ENCODE results near the gene MED13.
"Not testable (repeated sequence)": the region's sequence is repeated elsewhere in the genome, so short reads cannot be mapped to it uniquely, and the experiment has no call there.

MED13 gene

DNA sequence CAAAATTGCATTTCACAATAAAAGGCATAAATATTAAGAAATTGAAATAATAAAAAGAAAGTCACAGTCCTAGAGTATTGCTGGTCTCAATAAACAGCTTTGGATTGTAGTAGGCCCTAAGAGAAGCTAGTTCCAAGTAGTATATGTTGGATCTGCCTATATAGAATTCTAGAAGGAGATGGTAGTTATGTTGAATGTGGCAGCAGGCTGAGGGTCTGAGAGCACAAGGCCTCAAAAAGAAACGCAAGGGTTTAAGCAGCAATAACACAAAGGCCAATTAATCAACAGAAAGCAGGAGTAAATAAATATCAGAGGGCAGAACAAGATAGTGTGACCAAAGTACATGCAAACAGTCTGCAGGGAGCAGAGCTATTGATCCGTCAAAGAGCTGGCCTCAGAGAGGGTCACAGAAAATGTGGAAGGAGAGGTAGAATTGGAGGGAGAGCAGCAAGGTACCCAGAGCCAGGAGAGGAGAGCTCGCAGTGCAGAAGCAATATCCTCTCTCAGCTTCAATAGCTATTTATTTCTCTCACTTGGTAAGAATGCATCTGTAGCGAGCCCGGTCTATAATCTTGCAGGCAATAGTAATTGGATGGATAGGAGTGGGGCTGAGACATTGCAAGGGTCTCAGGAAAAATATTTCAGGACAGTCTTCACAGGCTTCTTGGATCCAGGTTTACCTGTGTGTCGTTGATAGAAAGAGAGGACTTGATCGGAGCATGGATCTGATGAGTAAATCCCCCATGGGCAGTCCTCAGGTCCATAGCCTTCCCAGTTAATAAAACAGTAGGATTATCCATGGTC, 25.1 kb upstream of the MED13 start:
- DNase-seq: no peak

DNA sequence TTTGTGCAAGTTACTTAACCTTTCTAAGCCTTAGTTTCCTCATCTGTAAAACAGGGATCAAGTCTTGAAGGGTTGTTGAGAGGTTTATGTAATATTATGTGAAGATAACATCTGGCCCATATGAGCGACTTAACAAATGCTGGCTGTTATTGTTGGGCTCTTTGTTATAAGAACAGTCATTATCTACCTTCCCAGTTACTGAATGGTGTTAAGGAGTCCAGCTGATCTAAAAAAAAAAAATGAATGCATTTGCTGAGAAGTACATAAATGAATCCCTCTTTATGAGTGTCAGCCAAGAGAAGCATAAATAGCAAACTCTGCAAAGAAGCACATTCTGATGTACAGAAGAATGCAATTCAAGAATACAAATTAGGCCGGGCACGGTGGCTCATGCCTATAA, 24.3 kb upstream of the MED13 start:
- DNase-seq: no peak

DNA sequence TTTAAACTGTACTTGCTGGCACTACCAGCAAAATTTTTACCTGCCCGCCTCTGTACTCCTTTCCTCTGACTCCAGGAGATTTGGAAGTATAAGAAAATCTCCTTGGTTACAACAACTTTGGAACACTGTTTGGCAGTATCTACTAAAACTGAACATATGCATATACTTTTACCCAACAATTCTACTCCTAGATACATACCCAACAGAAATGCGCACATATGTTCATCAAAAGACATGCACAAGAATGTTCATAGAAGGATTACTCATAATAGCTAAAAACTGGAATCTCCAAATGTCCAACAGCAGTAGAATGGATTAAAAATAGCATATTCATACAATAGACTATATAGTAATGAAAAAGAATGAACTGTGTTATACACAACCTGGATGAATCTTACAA, 21.7 kb upstream of the MED13 start:
- no peak for DNase-seq

DNA sequence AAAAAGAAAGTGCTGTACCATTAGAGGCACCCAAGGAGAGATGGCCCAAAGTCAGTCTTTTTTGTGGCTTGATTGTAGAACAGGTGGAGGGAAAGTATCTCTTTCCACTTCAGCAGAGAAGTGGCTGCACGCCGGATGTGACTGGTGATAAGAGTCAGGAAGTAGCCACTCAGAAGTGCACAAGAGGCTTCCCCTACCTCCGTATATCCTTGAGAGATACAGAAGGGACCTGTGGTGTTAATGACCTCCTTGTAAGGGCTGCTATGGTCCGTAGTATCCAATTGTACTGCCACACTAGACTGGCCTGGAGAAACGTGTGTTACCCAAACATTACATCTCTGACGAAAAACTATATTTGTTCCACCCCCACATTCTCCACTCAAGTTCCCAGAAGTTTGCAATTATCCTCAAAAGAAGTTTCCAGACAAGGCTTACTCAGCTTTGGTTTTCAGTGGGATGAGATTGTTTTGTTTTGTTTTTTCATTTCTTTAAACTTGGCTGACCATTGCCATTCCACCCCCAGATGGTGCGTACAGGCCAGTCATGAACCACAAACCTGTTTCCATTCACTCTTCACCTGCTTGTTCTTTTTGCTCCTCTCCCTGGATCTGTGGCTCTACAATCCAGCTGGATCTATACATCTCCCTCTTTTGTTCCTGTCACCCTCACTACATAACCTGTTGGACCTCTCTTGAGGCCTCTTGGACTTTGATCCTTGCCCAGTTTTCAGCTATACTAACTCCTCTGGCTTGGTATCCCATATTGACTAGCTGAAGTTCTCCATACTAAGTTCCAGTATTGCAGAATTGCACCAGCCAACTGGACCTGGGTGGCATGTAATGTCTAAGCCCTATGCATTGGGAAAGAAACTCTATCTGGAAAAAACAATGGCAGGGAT, 20.7 kb upstream of the MED13 start:
- DNase-seq: no peak

DNA sequence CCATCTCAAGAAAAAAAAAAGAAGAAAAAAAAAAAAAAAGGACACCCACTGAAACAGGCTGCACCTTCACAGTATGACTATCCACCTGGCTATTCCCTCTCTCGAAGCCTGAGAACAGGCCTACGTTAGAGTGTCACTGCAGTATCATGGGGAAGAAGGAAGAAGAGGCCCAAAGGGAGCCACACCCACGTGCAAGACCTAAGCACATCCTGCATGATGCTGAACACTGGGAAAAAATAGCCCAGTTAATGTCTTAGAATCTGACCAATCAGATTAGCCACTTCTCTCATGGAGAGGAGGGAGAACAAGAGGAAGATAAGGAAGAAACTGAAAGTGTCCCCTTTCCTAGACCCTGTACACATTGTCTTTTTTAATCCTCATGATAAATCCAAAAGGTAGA, 19.5 kb upstream of the MED13 start:
- DNase-seq: no peak

DNA sequence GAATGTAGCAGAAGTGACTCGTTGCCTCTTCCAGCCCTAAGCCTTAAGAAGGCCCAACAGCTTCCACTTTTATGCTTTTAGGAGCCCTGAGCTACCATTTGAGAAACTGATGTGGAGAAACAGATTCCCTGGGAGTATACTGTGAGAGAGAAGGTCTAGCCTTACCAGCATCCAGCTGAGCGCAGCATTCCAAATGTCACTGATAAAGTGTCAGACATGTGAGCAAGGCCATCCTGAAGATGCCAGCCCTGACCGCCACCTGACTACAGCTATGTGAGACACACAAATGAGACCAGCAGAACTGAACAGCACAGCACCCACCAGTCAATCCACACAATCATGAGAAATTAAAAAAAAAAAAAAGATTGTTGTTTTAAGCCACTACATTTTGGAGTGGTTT, 18.6 kb upstream of the MED13 start:
- no peak for DNase-seq

DNA sequence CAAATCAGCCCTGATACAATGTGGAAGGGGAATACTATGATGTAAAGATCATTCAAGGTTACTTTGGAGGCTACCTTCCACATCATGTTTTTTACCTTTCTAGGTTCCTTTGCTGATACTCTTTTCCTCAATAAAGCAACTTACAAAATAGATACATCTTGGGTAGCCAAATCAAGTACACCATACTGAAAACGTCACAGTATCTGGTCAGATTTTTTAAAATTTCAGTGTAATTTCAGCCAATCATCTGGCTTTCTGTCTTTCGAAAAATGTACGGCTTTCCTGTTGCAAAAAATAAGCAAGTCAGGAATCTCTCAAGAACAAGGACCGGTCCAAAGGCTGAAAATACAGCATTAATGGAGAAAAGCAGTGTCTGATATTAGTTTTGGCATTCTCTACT, 15.6 kb upstream of the MED13 start:
- no peak for DNase-seq

DNA sequence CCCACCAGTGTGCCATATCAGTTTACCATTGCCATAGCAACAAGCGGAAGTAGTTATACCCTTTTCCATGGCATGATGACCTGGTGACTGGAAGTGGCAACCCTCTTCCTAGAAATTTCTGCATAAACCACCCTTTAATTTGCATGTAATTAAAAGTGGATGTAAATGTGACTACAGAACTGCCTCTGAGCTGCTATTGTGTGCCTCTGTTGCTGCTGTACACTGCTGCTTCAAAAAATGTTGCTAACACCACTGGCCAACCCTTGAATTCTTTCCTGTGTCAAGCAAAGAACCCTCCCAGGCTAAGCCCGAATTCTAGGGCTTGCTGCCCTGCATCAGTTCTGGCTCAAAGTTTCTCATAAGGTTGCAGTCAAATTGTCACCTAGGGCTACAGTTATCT, 12.9 kb upstream of the MED13 start:
- DNase-seq: no peak

DNA sequence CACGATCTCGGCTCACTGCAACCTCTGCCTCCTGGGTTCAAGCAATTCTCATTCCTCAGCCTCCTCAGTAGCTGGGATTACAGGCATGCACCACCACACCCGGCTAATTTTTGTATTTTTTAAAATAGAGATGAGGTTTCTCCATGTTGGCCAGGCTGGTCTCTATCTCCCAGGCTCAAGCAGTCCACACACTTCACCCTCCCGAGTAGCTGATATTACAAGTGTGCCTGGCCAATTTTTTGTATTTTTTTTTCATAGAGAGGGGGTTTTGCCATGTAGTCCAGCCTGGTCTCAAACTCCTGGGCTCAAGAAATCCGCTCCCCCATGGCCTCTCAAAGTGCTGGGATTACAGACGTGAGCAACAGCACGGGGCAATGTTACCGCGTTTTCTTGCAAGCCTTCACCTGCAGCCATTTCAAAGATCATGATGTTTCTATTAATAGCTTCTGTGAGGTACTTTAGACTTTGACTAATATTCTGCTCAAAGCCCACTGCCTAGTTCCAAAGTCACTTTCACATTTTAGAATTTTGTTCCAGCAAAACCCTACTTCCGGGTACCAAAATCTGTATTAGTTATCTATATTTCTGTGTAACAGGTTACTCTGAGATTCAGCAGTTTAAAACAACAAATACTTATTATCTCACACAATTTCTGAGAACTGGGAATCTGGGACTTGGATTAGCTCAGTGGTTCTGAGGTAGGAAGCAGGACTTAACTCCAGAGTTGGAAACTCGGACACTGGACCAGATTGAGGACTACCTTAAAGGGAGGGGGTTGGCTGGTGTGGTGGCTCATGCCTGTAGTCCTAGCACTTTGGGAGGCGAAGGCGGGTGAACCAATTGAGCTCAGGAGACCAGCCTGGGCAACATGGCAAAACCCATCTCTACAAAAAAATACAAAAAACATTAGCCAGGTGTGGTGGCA, 12.0 kb upstream of the MED13 start:
- no peak for DNase-seq

DNA sequence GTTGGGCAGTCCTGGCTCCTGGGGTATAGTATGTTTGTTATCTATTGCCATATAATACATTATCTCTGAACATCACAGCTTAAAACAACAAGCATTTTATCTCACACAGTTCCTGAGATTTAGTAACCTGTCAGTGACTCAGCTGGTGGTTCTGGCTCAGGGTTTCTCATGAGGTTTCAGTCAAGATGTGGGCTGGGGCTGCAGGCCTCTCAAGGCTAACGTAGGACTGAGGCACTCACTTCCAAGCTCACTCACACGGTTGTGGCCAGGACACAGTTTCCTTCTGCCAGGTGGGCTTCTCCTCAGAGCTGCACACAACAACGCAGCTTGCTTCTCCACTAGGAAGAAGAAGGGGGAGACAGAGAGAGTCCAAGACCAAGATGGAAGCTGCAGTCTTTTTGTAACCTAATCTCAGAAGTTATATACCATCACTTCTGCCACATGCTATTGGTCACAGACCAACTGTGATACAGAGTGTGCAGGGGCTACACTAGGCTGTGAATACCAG, 10.3 kb upstream of the MED13 start:
- DNase-seq: no peak

DNA sequence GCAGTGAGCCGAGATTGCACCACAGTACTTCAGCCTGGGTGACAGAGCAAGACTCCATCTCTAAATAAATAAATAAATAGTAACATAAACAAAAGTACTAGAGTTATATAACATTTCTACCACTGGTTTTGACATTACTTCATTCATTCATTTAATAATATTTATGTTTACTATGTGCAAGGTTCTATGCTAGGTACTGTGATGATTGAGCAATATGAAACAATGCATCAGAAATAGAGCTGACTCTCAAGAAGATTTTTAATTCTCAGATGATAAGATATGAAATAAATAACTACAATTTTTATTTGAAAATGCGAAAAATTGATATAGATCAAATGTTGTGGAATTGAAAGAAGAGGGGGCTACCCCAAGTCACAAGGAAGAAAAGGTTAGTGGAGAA, 8.9 kb upstream of the MED13 start:
- DNase-seq: no peak

DNA sequence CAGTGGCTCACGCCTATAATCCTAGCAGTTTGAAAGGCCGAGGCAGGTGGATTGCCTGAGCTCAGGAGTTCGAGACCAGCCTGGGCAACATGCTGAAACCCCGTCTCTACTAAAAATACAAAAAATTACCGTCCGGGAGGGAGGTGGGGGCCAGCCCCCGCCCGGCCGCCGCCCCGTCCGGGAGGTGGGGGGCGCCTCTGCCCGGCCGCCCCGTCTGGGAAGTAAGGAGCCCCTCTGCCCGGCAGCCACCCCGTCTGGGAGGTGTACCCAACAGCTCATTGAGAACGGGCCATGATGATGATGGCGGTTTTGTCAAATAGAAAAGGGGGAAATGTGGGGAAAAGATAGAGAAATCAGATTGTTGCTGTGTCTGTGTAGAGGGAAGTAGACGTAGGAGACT, 7.8 kb upstream of the MED13 start:
- DNase-seq: not testable (repeated sequence)

DNA sequence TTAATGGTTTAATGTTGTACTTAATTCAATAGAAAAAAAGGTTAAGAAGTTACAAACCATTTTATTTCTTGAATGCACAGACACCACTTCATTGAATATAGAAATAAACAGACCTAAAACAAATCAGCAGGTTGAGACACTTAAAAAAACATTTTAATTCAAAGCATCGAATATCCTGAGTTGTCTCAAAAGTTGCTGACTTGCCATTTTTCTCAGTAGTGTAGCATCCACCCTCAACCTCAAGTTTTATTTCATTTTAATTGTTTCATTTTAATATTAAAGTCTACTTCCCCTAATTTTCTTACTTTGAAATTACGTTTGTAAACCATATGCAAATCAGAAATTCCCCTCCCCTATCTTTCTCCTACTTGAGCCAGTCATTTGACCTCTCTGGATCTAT, 5.8 kb upstream of the MED13 start:
- no peak for DNase-seq

DNA sequence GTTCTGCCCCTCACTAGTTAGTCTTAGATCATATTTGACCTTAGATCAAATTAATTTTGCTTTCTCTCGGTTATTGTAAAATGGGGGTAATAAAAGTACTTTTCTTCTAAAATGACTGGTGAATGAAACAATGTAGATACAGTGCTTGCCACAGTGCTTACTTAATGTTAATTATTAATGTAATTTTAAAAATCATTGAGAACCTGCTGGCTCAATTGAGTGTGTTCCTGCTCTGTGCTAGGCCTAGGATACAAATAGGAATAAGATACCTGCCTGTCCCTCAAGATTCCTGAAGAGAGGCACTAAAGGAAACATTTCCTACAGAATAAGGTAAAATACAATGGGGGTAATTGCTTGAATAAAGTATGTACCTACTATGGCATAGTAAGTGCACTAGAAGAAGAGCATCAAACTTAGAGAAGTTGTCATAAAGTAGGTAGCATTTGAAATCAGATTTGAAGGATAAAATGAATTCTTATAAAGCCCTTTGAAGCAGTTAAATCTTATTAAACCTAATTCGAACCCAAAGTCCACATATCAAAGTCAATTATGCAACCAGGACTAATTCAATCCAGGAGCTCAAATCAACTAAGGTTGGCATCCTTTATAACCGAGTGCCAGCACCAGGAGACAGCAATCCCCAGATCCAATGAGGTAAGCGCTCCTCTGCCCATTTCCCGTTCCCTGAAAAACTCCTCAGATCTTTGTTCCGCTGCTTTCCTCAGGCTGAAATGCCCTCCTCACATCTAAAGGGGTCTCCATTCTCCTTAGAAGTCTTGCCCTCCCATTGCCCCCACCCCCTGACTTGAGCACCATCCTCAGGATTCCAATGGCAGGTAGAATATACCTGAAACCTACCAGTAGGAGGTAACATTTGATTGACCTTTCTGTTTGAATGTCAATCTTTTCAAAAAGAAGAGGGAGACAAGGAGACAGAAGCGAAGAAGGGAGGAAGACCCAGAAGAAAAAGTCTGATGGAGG, 2.4 kb upstream of the MED13 start:
- DNase-seq: no peak

DNA sequence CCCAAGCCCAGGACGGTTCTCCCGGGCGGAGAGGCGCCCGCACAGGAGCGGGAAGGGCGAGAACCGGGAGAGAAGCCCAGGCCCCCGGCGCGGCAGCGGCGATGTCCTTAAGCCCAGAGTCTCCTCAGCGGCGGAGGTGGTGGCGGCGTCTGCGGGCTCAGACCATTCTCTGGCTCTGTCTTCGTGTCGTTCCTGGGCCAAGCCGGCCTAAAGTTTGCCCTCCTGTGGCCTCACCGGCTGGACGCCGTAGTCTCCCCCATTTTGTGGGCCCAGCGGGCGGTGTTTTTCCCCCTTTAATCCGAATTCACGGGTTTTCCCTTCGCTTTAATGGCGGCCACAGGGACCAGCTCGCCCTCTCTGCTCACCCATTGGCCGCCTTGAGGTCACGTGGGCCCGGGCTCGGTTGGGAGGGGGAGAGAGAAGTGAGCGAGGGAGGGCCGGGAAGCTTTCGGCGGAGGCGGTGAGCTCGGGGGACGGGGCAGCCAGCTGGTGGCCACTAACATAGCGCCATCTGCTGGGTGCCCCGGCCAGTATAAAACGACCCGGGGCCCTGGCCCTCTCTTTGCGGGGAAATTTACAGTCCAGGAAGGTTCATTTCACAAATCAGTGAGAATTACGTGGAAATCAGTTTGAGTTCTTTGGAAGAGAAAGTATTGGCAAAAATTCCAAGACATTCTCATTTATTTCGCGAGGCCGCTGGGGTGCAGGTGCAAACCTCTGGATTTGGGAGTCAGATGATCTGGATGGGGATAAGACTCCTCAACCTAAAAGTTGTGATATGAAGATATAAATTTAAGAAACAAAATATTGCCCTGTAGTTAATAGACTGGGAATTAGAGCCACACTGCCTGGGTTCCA, 762 bp upstream of the MED13 start:
- peak; percentile 79 to 94 for DNase-seq

DNA sequence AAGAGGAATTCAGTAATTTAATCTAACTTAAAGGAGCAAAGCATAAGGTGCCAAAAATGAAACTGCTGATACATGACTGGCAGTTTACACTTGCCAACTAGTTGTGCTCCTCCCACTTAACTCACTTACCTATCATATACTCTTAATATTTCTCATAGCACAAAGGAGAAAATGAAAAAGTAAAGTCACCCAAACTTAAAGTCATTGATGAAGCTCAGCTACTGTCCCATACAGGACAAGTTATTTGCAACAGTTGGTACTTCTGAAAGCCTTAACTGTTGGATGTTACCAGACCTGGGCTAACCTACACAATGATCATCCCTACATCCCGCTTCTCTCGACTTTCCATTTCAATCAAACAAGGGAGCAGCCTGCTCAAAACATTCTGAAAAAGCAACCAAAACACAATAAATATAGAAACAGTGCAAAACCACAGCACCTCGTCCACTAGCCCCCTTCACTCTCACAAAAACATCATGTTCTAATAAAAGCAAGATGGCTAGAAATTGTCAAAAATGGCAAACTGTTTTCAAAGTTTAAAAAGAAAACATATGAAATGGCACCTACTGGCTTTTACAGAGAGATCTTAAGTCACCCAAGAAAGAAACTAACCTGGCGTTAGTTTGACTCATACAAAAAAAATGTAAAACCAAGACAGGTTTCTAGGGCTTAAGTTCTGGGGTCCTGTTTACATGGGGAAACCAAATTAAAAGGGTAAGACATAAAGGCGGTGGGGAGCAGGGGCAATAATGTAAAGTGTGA, 868 bp downstream of the MED13 start:
- DNase-seq: no peak

DNA sequence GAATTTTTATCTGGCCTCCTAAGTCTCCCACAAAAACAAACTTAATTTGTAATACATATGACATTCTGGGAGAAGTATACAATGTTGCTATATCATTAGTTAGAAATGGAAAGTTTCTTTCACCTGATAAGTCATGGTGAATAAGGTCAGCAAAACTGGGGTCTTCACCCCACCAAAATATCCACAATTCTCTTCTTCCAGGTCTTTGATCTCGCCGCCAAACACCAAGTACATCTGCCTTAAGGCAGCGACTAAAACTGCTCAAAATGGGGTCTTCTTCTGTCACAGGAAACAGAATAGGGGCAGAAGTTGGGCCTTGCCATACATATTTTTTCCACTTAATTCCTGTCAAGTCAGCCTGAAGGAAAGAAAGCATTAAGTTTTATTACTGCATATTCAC, 2.1 kb downstream of the MED13 start:
- no peak for DNase-seq

DNA sequence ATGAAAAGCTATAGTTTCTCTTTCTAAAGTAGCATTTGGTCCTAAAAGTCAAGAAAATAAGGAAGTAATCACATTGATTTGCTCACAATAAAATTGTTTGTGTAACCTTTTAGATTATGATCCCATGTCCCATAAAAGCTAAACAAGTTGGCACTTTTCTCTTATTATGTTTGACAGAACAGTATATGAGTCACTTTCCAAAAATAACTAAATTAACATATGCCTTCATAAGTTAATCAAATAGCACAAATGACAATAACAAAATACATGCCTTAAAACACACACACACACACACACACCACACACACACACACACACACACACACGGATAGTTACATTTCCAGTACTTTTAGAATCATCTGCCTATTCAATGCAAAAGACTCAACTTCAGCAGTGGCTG, 2.8 kb downstream of the MED13 start:
- no peak for DNase-seq

DNA sequence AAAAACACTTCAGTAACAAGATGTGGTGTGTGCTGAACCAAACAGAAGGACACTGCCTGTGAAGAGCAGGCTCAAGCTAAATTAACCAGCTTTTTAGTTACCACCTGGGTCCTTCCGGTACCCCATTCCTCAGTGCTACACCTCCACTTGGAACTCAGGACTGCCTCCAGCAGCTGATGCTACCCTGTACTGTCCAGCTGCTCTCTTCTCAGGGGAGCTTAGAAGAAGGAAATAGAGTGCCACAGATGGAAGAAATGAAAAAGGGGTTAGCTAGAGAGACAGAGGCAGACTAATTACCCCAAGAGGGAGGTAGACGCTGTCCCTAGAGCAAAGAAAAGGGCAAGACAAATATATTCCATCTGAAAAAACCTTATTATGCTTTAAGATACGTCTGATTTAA, 5.7 kb downstream of the MED13 start:
- DNase-seq: no peak

DNA sequence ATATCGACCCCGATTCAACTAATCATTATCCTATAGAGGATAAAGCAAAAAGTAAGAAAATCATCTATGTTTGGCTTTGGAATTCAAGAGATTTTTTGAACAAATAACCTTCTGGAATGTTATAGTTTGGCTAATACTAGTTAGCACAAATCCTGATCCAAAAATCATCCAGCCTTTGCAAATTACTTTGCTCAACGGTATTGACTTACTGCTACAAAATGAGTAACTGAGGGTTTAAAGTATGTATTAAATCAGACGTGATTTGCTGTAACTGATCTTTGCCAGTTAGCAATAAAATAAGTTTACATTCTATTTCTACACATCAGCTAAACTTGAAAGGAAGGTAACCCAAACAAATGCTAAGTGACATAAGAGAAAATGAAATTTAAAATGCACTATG, 6.5 kb downstream of the MED13 start:
- no peak for DNase-seq
